OCI-LY1 (cell line): ENCODE data around the gene DLG1.

Experiments used
- CTCF ChIP-seq: fragments of 200-600 bp; sonication (generic), shearing (Covaris generic); IDR thresholded peaks from 2 replicates; pipeline ENCODE4 v1.5.1; 2017; ENCODE audit warnings: mild to moderate bottlenecking, antibody characterized with exemption, low read length, moderate library complexity, mixed read lengths
- EZH2 ChIP-seq: fragments of 200-600 bp; sonication (generic), shearing (Covaris generic); IDR thresholded peaks from 2 replicates; pipeline ENCODE4 v1.8.0; 2017; ENCODE audit warnings: borderline replicate concordance, mixed run types, mild to moderate bottlenecking, antibody characterized with exemption, low read length, moderate library complexity, mixed read lengths

GRCh38 chr3:197103766-197104165 is 194.6 kb downstream of the DLG1 start:
- TF ChIP-seq CTCF (no peak), EZH2 (no peak)
